Stimulated activated CD4-positive, alpha-beta T cell treated with anti-CD3 and anti-CD28 coated beads, TNF-alpha, amount 100 ng/mL, for 4 hours (primary cell): ENCODE results near the gene TRIM43.
"Not testable (repeated sequence)": the region's sequence is repeated elsewhere in the genome, so short reads cannot be mapped to it uniquely, and the experiment has no call there.

ENCODE experiments used
- DNase-seq, 3 experiments: peaks; one replicate each; pipeline ENCODE4 v3.0.0-alpha.2; 2020; ENCODE audit warnings: low read depth in 3 of 3

Gene TRIM43

DNA sequence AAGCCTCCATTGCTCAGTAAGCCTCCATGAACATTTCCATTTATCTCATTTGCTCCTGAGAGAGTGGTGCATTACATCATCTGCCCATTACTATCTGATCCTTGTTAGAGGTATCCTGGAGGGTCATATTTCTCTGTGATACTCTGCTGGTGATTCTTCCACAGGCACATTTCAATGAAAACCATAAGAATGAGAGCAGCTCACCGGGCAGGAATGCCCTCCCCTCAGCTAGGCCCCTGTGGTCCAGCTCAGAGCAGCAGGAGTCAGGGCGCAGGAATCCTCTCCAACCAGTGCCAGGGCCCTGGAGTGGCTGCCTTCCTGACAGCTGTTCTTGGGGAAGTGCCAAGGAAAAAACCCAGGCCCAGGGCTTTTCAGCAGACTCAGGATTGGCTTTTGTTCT, 50.0 kb downstream of the TRIM43 start:
- not testable (repeated sequence) for DNase-seq

DNA sequence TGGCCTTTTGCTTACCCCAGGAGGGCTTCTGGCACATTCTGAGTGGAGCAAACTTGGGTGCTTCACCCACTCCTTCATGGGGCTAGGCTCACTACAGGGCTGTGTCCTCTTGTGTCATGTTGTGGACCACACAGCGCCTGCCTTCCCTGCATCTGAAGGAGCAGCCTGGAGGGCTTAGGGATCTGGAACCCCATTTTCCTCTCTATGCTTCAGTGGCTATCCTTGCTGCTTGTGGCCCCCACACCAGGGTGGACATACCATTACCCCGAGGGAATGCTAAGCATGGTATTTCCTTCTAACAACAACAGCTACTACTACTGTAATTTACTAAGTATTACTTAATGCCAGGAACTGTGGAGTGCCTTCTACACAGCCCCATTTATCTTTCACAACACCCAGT, 50.6 kb downstream of the TRIM43 start:
- not testable (repeated sequence) for DNase-seq

DNA sequence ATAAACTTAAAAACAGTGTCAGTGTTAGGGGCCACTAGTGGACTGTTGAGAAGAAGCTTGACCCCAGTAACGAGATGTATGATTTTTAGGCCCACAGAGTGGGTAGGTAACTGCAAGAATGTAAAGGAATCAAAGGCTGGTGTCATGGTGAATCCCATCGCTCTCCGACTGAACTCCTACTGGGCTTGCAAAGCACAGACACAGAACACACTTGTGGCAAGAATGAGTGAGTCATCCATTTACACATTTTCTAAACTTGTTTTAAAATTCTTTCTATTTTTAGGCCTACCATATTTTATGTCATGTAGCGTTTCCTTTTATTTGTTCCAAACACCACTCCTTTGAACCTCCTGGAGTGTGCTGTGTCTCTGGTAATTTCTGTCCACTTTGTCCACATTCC, 51.1 kb downstream of the TRIM43 start:
- DNase-seq = not testable (repeated sequence)

DNA sequence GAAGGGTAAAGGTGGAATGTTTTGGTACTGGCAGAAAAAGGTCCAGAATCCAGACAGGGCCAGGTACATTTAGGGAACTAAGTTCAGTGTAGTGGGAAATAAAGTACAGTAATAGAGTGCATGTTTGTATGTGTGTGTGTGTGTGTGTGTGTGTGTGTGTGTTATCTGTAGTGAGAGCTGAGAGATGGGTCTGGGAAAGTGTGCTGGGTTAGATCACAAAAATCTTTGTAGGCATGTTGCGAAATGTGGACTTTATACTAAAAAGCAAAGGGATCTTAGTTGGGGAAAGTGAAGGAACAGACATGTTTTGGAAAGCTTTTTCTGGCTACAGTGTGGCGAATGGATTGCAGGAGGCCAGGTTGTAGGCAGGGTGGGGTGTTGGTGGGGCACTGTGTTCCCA, 53.5 kb downstream of the TRIM43 start:
- DNase-seq = not testable (repeated sequence)

DNA sequence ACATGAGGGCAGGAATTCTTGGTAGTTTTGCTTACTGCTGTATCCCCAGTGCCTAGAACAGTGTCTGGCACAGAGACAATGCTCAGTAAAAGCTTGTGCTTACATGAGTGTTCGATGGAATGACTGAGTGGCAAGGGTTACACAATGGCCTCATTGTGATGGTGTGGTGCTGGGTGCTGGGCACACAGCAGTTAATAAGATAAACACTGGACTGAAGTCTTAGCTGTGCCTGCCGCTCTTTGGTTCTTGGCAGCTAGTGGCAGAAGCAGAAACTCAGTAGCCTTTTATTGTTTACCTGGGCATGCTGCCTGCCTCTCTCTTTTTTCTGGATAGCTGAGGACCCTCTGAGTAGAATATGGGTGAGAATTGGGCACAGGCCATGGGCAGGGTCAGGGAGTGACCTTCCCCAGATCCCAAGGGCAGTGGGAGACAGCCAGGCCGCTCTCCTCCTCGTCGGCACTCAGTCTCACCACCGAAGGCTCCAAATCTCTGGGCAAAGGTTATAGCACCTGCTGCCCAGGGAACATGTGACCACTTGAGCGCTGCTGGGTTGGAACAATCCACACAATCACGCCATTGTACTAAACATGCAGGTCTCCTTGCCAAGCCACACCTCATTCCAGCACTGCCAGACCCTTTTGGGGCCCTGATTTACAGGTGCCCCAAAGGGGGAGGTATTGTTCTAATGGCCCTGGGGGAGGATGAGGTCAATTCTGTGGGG, 54.6 kb downstream of the TRIM43 start:
- not testable (repeated sequence) for DNase-seq

DNA sequence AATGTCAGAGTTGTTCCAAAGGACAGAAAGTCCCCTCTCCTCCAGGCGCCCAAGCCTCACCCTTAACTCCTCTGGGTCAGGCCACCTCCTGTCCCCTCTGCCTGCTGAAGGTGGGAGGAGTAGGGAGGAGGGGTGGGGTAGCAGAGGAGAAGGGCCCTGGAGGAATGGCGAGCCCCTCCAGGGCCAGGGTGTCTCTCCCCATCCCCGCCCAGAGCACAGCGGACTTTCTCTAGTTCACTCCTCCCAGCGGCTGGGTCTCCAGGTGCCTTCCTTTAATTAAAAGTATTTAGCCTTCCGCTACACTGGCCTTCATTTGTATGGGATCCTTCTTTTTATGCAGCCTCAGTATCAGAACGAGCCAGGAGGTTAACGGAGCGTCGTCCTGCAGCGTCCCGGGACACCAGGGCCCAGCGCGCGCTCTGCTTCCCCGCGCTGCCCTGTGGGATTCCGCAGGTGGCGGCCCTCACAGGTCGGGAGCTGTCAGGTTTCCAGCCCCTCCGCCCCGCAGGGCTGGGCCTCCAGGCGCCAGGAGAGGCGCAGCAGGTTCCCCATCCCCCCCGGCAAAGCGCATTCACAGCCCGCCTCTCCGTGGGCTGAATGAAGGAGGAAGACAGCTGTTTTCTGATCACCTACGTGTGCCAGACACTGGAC, 57.2 kb downstream of the TRIM43 start:
- DNase-seq = not testable (repeated sequence)
